ENCODE data around the gene TMCC3. TPM values are rescaled to one million over a fixed set of nuclear protein-coding genes. Genes with fewer than 3 reads are reported as not detected.

TMCC3 gene
- total RNA-seq, 1 donor from 2014 or later, result 5.7 TPM

DNA sequence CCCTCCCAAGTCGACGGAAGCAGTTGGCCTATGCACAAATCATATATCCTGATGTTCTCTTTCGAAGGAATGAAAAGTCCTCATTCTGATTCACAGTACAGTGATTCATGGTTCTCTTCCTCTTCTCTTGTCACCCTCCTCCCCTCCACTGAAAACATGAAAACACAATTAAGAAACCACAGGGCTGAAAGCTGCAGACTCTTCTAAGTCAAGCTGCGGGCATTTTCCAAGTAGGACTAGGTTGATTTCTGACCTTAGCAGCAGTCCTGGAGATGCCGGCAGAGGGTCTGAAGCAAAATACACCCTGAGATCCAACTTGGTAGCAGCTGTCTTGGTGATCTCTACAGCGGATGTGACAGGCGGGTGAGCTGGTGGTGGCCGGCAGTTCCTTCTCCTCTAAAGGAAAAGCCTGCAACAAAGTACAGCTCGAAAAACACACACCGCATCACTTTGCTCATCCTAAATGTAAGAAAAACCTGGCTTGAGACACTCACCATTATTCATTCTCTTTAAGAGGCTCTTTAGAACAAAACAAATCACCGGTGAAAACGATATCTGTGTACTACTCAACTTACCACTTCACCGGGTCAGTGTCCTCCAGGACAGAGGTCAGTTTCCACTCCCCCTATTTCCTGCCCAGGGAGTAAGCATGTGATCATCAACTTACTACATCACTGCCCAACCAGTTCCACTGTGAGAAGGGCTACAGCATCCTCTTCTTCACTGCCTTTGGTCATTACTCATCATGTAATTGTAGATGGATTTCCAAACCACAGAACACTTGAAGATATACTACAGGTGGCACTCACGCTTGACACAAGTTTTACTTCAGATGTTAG, 6.0 kb downstream of the TMCC3 start:
- no peak for DNase-seq
- Mint-ChIP-seq H3K9me3 (ENCODE audit: unreplicated experiment) (peaks cover 5% of the 10 kb centered on the region), H3K4me1 (ENCODE audit: low read depth, unreplicated experiment) (peaks cover 16% of the 10 kb centered on the region), H3K4me3 (ENCODE audit: unreplicated experiment) (no peak overlapping the region), H3K36me3 (ENCODE audit: unreplicated experiment) (no peaks in the 10 kb centered on the region), H3K27ac (ENCODE audit: unreplicated experiment) (no peak overlapping the region), H3K27me3 (ENCODE audit: unreplicated experiment) (peaks cover 3% of the 10 kb centered on the region)
- TF ChIP-seq, protein P1, sequence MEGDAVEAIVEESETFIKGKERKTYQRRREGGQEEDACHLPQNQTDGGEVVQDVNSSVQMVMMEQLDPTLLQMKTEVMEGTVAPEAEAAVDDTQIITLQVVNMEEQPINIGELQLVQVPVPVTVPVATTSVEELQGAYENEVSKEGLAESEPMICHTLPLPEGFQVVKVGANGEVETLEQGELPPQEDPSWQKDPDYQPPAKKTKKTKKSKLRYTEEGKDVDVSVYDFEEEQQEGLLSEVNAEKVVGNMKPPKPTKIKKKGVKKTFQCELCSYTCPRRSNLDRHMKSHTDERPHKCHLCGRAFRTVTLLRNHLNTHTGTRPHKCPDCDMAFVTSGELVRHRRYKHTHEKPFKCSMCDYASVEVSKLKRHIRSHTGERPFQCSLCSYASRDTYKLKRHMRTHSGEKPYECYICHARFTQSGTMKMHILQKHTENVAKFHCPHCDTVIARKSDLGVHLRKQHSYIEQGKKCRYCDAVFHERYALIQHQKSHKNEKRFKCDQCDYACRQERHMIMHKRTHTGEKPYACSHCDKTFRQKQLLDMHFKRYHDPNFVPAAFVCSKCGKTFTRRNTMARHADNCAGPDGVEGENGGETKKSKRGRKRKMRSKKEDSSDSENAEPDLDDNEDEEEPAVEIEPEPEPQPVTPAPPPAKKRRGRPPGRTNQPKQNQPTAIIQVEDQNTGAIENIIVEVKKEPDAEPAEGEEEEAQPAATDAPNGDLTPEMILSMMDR (IDR thresholded peaks at IDR 0.05; ENCODE audit: partially characterized antibody, unreplicated experiment), result no peak

DNA sequence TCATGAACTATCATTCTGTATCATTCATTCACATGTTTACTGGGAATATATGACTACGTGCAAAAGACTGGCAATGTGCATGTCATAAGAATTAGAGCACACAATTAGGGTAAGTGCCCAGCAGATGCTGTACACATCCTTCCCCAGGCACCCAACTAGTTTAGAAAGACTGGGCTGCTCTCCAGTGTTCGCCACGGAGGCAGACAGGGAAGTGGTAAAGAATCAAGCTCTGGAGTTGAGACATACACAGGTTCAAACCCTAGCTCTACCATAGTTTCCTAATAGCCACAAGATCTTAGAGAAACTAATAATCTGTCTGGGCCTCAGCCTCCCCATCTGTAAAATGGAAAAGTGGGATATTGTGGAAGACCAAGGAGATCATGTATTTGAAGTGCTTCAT, 6.8 kb downstream of the TMCC3 start:
- H3K4me1 Mint-ChIP-seq (ENCODE audit: low read depth, unreplicated experiment), result peaks cover 10% of the 10 kb centered on the region
- no peak overlapping the region for H3K4me3 Mint-ChIP-seq (ENCODE audit: unreplicated experiment)
- no peaks in the 10 kb centered on the region for H3K9me3 Mint-ChIP-seq (ENCODE audit: unreplicated experiment)
- TF ChIP-seq, protein P1 (IDR thresholded peaks at IDR 0.05; ENCODE audit: partially characterized antibody, unreplicated experiment), result no peak
- no peaks in the 10 kb centered on the region for H3K36me3 Mint-ChIP-seq (ENCODE audit: unreplicated experiment)
- no peaks in the 10 kb centered on the region for H3K27me3 Mint-ChIP-seq (ENCODE audit: unreplicated experiment)
- H3K27ac Mint-ChIP-seq (ENCODE audit: unreplicated experiment), result no peak overlapping the region
- DNase-seq, result no peak

DNA sequence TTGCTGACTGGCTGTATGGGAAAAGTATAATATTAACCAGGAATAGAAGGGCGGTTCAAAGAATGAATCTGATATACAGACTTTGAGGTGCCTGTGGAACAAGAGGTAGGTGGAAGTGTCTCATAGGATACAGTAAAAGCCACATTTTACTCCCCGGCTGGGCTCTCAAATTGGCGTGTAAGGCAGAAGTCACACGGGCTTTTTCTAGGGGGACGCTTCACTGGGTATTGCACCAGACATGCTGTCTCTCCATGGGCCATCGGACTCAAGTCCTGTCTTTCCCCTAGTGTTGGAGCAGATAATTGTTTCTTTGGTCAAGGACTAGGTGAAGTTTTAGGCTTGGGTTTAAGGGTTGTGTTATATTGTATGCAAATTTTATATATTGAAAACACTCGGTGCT, 9.1 kb downstream of the TMCC3 start:
- Mint-ChIP-seq H3K9me3 (ENCODE audit: unreplicated experiment) (no peaks in the 10 kb centered on the region), H3K27ac (ENCODE audit: unreplicated experiment) (no peak overlapping the region), H3K36me3 (ENCODE audit: unreplicated experiment) (no peaks in the 10 kb centered on the region), H3K27me3 (ENCODE audit: unreplicated experiment) (peaks cover 2% of the 10 kb centered on the region), H3K4me3 (ENCODE audit: unreplicated experiment) (no peak overlapping the region), H3K4me1 (ENCODE audit: low read depth, unreplicated experiment) (peaks cover 10% of the 10 kb centered on the region)
- TF ChIP-seq, protein P1 (IDR thresholded peaks at IDR 0.05; ENCODE audit: partially characterized antibody, unreplicated experiment), result no peak
- no peak for DNase-seq

DNA sequence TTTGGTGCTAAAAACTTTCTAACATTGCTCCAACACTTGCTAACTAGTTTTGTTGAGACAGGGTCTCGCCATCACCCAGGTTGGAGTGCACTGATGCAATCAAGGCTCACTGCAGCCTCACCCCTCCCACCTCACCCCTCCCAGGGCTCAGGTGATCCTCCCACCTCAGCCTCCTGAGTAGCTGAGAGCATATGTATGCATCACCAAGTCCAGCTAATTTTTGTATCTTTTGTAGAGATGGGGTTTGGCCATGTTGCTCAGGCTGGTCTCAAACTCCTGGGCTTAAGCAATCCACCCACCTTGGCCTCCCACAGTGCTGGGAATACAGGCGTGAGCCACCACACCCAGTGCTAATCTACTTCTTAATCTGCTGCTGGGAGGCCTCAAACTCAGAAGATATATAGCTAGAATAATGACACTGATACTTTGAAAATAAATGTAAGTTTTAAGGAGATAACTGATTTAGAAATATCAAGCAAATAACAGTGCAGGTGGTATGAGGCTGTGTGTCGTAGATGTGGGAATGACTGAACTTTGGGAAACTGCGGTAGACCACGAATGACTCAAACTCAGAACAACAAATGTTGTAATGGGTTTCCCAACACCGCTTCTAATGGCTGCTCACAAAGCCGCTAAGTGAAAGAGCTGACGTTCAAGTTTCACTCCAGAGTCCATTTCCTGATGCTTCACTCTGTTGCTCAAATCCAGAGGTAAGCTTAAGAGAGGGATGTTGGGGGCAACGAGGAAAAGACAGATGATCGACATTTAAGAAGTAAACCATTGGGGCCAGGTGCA, 10.0 kb downstream of the TMCC3 start:
- TF ChIP-seq, protein P1 (IDR thresholded peaks at IDR 0.05; ENCODE audit: partially characterized antibody, unreplicated experiment), result no peak
- Mint-ChIP-seq H3K4me1 (ENCODE audit: low read depth, unreplicated experiment) (peaks cover 10% of the 10 kb centered on the region), H3K4me3 (ENCODE audit: unreplicated experiment) (no peak overlapping the region), H3K36me3 (ENCODE audit: unreplicated experiment) (no peaks in the 10 kb centered on the region), H3K27ac (ENCODE audit: unreplicated experiment) (no peak overlapping the region), H3K27me3 (ENCODE audit: unreplicated experiment) (peaks cover 2% of the 10 kb centered on the region), H3K9me3 (ENCODE audit: unreplicated experiment) (no peaks in the 10 kb centered on the region)
- no peak for DNase-seq

DNA sequence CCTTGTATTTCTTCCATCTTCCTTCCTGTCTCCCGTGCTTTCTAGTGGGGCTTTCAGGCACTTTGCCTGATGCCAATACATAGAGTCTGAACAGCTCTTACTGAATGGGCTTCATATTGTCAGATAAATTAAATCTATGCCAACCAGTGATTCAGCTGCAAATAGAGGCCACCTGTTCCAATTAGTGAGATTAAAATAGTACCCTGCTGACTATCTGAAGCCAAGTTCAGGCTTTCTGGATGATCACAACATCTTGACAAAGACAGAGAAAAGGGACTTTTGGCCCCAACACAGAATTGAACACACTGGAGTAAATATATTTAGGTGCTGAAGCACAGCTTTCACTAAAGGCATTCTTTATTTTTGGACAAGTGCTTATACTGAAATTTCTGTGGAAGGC, 11.8 kb downstream of the TMCC3 start:
- no peaks in the 10 kb centered on the region for H3K9me3 Mint-ChIP-seq (ENCODE audit: unreplicated experiment)
- H3K4me3 Mint-ChIP-seq (ENCODE audit: unreplicated experiment), result no peak overlapping the region
- no peak overlapping the region for H3K27ac Mint-ChIP-seq (ENCODE audit: unreplicated experiment)
- DNase-seq, result no peak
- peaks cover 2% of the 10 kb centered on the region for H3K27me3 Mint-ChIP-seq (ENCODE audit: unreplicated experiment)
- TF ChIP-seq, protein P1 (IDR thresholded peaks at IDR 0.05; ENCODE audit: partially characterized antibody, unreplicated experiment), result no peak
- H3K4me1 Mint-ChIP-seq (ENCODE audit: low read depth, unreplicated experiment), result peaks cover 10% of the 10 kb centered on the region
- no peaks in the 10 kb centered on the region for H3K36me3 Mint-ChIP-seq (ENCODE audit: unreplicated experiment)

Measured in glutamatergic neuron (in vitro differentiated cells).